HG03045 (cell line): ENCODE measurements around the gene SLC30A4.
"Not testable (repeated sequence)": the region's sequence is repeated elsewhere in the genome, so short reads cannot be mapped to it uniquely, and the experiment has no call there.

Source experiments
- ATAC-seq: cut with Tn5 transposase; IDR thresholded peaks from one replicate; pipeline ENCODE4 v1.9.1; 2021; ENCODE audit warnings: mild to moderate bottlenecking, moderate library complexity; ENCODE audit not compliant: unreplicated experiment

SLC30A4 gene

GRCh38 chr15:45510758-45511280 lies 11.7 kb downstream of the SLC30A4 start:
- ATAC-seq = no peak

- ATAC-seq = not testable (repeated sequence)
Measured at GRCh38 chr15:45507143-45507542, 15.4 kb downstream of the SLC30A4 start.

GRCh38 chr15:45499426-45499825 lies 23.1 kb downstream of the SLC30A4 start:
- no peak for ATAC-seq

GRCh38 chr15:45498701-45499100 lies 23.9 kb downstream of the SLC30A4 start:
- no peak for ATAC-seq

GRCh38 chr15:45497261-45497660 lies 25.3 kb downstream of the SLC30A4 start:
- ATAC-seq = no peak

- ATAC-seq = no peak
Measured at GRCh38 chr15:45496658-45497057, 25.9 kb downstream of the SLC30A4 start.

GRCh38 chr15:45495588-45495987 lies 27.0 kb downstream of the SLC30A4 start:
- no peak for ATAC-seq

- no peak for ATAC-seq
Measured at GRCh38 chr15:45489690-45490238, 32.8 kb downstream of the SLC30A4 start.

- no peak for ATAC-seq
Measured at GRCh38 chr15:45486317-45486716, 36.2 kb downstream of the SLC30A4 start.

GRCh38 chr15:45481135-45481534 lies 41.4 kb downstream of the SLC30A4 start:
- ATAC-seq = no peak

- no peak for ATAC-seq
Measured at GRCh38 chr15:45476410-45476809, 46.1 kb downstream of the SLC30A4 start.

- no peak for ATAC-seq
Measured at GRCh38 chr15:45474799-45475198, 47.8 kb downstream of the SLC30A4 start.

- no peak for ATAC-seq
Measured at GRCh38 chr15:45473068-45473467, 49.5 kb downstream of the SLC30A4 start.

GRCh38 chr15:45471151-45471550 lies 51.4 kb downstream of the SLC30A4 start:
- ATAC-seq = no peak

- no peak for ATAC-seq
Measured at GRCh38 chr15:45469441-45469840, 53.1 kb downstream of the SLC30A4 start.

- no peak for ATAC-seq
Measured at GRCh38 chr15:45469027-45469426, 53.5 kb downstream of the SLC30A4 start.

- no peak for ATAC-seq
Measured at GRCh38 chr15:45468294-45468693, 54.3 kb downstream of the SLC30A4 start.

- ATAC-seq = no peak
Measured at GRCh38 chr15:45458746-45459403, 63.7 kb downstream of the SLC30A4 start.

- ATAC-seq = peak; percentile 55
Measured at GRCh38 chr15:45457641-45458539, 64.7 kb downstream of the SLC30A4 start.

- no peak for ATAC-seq
Measured at GRCh38 chr15:45457220-45457619, 65.3 kb downstream of the SLC30A4 start.

- no peak for ATAC-seq
Measured at GRCh38 chr15:45456212-45457106, 66.1 kb downstream of the SLC30A4 start.
